GM12865 (cell line): ENCODE data around the gene IZUMO4.

Experiments used
- DNase-seq: peaks from one replicate; pipeline ENCODE4 v3.0.0; 2010; ENCODE audit warnings: low read depth
- H3K4me3 ChIP-seq: 2 replicates; pipeline ENCODE4 v1.5.1; 2011; ENCODE audit warnings: mild to moderate bottlenecking, low read depth, low read length, control low read depth
- TF ChIP-seq, protein P1 (sequence below): IDR thresholded peaks from 2 replicates; pipeline ENCODE4 v1.5.1; 2011; ENCODE audit warnings: low read length, control low read depth, low read depth, inconsistent platforms; ENCODE audit not compliant: insufficient read depth; ENCODE audit errors: missing control alignments

IZUMO4 gene

DNA sequence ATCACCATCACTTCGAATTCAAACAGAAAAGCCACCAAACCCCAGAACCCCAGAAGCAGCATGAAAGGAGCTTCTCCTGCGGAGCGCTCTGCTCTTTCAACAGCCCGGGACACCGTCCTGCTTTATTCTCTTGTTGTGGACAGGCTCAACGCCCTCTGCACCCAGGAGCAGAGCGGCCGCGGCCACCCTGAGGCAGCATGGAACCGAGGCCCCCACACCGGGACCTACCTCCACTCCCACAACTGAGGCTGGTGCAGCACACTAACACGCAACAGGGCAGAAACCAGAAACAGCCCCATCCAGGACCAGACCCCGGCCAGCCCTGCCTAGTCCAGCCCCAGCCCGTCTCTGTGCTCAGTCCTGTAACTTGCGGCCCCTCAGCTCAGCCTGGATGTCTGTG lies 47.5 kb downstream of the IZUMO4 start:
- no peak for DNase-seq
- H3K4me3 ChIP-seq: no peak overlapping the region
- TF ChIP-seq, protein P1, sequence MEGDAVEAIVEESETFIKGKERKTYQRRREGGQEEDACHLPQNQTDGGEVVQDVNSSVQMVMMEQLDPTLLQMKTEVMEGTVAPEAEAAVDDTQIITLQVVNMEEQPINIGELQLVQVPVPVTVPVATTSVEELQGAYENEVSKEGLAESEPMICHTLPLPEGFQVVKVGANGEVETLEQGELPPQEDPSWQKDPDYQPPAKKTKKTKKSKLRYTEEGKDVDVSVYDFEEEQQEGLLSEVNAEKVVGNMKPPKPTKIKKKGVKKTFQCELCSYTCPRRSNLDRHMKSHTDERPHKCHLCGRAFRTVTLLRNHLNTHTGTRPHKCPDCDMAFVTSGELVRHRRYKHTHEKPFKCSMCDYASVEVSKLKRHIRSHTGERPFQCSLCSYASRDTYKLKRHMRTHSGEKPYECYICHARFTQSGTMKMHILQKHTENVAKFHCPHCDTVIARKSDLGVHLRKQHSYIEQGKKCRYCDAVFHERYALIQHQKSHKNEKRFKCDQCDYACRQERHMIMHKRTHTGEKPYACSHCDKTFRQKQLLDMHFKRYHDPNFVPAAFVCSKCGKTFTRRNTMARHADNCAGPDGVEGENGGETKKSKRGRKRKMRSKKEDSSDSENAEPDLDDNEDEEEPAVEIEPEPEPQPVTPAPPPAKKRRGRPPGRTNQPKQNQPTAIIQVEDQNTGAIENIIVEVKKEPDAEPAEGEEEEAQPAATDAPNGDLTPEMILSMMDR: no peak

DNA sequence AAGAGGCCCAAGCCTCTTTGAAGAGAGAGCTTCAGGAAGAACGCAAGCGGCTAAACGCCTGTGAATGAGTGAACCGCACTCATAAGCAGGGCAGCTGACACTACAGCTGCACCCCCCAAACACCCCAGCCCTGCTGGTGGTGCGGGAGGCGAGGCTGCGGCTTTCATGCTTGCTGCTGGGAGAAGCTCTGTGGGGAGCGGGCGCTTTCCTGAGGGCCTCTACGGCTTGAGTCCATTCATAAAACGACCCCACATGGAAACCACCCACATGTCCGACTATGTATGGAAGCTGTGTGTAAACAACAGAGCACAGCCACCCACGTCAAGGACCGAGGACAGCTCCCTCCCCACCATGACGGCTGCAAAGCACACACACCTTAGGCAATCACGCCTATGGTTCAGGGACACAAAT lies 49.1 kb downstream of the IZUMO4 start:
- TF ChIP-seq, protein P1: no peak
- no peak overlapping the region for H3K4me3 ChIP-seq
- no peak for DNase-seq

DNA sequence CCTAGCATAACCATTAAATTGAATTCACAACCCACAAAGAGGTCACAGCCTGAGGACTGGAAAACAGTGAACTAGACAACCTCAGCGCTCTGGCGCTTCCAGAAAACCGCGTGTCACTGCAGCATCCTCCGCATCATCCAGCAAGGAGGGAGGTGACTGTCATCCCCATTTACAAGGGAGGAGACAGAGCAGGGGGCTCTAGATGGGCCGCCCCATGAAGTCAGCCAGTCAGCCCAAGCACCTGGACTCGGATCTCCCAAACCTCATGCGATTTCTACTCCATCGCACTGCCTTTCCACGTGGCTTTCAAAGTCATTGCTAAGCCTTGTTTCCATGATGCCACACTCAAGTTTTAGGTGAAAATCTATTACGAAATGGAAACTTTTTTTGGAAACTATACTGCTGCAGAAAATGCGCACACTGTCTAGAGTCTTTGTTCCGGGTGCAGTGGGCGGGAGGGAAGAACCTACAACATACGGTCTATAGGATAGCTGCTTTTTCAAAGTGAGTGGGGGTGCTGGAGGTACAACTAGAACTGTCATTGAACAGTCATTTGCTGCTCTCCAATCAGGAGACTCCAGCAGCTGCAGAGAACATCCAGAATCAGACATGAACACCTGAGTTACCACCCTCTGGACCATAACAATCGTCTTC lies 51.9 kb downstream of the IZUMO4 start:
- no peak overlapping the region for H3K4me3 ChIP-seq
- DNase-seq: no peak
- TF ChIP-seq, protein P1: no peak
